Umbilical cord (tissue), 2 donors: ENCODE data around the gene TLX1. TPM values are rescaled to one million over a fixed set of nuclear protein-coding genes. Genes with fewer than 3 reads are reported as not detected.

ENCODE experiments used
- DNase-seq: peaks from one replicate; pipeline ENCODE4 v3.0.0-alpha.2; 2015; ENCODE audit warnings: low spot score
- total RNA-seq: library from RNA; depleted of rRNA; stranded (reverse); fragments of >200 nt; gene quantifications from one replicate; pipeline ENCODE4 v1.2.3, GENCODE V29; 2014; ENCODE audit warnings: low replicate concordance; ENCODE audit not compliant: insufficient read depth

Gene TLX1
- total RNA-seq, 1 donor from 2014 or later: 3.4 TPM

DNA sequence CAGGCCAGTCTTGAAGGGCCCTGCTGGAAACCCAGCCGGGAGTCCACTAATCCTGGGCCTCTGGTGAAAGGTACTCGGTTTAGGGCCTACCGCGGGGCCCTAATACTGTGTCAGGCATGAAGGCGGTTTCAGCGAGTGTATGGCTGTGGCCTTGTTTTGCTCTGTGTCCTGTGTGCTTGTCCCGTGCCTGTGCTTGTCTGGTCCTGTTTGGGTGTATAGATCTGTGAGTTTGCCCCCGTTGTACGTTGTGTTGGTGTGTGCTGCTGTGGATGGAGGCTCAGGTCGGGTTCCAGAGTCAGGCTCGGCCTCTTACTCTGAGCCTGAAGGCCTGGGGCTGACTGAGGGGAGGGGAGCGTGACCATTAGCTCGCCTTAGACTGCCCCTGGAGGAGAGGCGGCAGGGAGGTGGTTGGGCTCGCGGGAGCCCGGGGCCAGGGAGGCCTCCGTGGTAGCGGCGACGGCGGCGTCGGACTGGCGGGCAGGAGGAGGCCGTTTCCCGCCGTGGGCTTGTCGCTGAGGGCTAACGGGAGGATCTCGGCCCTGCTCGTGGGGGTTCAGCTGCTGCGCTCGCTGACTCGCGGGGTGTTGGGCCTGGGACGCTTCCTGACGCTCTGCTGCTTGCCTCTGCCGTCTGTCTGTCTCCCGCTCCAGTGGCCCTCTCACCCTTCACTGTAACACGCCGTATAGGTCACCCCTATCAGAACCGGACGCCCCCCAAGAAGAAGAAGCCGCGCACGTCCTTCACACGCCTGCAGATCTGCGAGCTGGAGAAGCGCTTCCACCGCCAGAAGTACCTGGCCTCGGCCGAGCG lies 2.6 kb downstream of the TLX1 start:
- no peak for DNase-seq

DNA sequence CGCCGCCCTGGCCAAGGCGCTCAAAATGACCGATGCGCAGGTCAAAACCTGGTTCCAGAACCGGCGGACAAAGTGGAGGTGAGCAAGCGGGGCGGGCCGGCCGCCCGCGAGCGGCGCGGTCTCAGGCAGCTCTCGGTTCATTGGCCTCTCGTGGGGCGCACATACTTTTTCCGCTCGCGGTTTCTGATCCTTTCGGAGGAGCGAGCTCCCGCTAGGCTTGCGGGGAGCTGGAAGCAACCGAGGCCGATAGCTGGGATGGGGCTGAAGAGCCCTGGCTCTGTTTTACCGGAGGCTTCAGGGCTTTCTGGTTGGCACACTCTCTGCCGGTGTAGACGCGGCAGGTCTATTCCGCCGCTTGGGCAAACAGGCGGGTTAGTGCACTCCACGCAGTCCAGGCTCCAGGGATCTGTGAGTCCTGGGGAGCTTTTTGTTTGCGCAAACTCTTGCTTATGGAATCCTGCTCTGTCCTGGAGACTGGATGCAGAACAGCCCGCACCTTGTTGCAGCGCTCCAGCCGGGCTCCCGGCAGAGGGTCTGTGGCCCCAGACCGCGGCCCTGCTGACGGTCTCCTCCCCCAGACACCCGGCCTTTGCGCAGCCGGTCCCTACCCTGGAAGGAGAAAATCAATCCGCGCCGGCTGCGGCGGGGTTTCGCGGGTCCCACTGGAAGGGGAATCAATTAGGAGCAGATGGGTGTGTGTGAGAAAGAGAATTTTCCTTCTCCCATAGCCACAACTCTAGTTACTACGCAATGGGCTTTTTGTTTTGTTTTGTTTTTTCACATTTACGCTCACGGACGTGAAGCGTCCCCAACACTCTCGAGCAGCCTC lies 3.4 kb downstream of the TLX1 start:
- DNase-seq: no peak

DNA sequence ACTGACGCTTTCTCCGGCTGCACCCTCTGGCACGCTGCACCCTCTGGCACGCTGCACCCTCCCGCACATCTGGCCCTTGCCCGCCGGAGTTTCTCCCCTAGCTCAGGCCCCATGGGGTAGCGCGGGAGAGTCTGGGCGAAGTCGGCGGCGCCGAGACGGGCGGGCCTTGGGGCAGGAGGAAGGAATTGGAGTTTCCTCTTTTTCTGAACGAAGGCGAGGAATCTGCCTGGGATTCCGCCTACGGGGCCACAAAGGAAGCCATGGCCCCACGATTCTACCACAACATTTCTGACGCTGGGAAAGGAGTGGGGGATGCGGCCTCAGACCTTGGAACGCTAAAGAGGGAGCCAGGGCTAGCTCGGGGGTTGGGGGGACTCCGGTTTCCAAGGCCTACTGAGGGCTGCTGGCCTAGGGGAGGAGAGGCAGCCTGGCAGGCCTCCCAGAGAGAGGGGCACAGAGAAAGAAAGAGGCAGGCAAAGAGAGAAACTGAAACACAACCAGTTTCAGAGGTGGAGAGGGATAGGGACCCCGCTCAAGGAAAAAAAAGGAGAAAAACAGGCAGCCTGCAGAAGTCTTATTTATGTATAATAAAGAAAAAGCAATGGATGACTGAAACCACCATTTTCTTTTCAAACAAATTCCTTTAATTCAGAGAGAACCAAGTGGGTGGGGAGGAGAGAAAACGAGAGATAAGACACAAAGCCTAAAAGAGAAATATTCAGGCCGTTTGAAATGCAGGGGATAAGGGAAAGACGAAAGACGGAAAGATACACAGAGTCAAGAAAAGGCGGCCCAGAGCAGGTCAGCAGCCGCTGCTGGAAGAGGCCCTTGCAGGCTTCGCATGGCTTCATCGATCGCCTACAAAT lies 4.3 kb downstream of the TLX1 start:
- no peak for DNase-seq

DNA sequence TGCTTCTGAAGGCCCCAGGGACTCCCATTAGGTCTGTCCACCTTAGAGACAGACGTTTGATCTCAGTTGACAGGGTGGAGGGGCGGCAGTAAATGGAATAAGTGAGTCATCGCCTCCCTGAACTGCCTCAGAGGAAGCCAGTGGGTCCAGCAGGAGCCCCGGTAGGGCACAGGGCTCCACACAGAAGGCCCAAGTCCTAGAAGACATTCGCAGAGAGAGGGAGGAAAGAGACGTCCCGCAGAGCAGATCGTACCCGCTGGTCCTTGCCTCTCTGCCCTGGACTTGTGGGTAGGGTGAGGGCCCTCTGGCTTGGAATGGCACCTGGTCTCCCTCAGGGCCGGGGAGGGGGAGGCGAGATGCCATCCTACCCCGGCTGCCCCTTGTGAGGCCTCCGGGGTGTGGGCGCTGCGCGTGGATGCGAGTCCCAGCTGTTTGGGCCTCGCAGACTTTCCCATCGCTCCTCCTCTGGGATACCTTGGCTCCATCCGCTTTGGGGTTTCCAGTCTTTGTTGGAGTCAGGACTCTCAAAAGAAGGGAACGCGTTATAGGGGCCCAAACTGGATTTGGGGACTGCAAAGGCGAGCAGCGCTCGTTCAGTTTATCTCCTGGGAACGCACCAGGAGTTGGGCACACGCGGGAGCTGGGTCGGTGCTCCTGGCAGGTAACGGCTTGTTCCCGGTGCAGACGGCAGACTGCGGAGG lies 5.1 kb downstream of the TLX1 start:
- DNase-seq: no peak

DNA sequence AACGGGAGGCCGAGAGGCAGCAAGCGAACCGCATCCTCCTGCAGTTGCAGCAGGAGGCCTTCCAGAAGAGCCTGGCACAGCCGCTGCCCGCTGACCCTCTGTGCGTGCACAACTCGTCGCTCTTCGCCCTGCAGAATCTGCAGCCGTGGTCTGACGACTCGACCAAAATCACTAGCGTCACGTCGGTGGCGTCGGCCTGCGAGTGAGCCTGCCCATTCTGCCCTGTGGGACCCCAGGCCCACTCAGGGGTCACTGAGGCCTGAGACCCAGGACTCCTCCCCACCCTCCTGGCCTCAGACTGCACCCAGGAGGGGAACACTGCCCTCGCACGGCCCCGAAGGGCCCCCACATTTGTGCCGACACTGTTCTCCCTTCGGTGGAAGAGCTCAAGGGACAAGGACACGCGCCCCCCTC lies 5.6 kb downstream of the TLX1 start:
- no peak for DNase-seq

DNA sequence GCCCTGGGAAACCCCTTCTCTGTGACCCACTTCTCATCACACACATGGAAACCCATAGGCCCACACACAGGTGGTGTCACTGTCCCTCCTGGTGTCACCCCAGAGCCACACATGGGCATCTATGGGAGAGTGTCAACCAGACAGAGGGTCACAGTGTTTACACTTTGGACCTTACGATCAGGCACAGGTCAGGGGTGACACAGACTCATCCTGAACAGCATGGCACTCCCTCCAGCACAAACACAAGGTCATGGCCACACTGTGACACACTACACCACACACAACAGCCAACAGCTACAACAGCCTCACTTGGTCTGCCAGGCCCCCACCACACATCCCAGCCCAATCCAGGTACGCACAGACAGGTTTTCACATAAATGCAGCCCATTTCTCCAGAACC lies 6.2 kb downstream of the TLX1 start:
- DNase-seq: no peak

DNA sequence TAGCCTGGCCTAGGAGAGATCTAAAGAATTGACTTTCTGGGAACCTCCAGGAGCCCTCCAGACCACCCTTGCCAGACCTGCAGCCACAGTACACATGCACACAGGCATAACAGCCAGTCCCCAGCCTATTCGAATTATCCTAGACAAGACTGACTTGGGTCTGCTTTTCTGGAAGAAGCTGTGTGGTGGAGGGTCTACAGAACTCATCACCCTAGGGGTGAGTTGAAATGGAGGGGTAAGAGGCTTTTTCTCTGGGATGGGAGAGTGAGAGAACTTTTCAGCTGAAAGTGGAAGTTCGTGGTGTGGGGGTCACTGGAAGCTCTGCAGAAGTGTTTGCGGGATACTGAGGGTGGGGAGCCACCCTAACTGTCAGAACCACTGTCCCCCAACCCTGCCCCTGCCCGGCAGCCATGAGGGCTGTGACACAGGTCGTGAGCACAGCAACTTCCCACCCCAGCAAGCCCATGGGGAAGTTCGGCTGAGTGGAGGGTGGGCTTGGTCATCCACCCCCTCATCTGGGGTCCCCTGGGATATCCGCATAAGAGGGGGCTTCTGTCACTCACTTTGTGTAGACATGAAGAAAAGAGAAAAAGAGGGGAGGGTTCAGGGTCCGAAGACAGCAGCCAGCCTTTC lies 7.8 kb downstream of the TLX1 start:
- DNase-seq: no peak

DNA sequence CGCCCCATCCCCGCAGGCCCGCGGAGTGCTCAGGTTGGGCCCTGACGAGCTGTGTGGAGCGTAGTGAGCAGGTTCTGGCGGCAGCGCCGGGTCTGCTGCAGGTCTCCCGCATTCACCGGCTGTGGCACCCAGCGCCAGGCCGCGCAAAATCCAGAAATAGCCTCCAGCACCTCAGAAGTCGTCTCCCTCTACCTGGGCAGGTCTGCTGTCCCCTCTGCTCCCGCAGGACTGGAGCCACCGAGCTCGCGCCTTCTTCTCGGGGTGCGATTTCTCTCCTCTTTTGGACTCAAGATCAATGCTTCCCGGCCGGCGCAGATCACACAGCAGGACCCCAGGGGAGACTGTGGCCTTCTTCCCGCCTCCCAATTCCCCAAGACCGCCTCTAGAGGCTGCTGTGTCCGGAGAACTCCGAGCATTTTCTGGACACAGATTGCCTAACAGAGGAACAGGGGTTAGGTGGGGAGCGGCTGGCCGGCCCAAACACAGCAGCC lies 8.4 kb downstream of the TLX1 start:
- DNase-seq: no peak

DNA sequence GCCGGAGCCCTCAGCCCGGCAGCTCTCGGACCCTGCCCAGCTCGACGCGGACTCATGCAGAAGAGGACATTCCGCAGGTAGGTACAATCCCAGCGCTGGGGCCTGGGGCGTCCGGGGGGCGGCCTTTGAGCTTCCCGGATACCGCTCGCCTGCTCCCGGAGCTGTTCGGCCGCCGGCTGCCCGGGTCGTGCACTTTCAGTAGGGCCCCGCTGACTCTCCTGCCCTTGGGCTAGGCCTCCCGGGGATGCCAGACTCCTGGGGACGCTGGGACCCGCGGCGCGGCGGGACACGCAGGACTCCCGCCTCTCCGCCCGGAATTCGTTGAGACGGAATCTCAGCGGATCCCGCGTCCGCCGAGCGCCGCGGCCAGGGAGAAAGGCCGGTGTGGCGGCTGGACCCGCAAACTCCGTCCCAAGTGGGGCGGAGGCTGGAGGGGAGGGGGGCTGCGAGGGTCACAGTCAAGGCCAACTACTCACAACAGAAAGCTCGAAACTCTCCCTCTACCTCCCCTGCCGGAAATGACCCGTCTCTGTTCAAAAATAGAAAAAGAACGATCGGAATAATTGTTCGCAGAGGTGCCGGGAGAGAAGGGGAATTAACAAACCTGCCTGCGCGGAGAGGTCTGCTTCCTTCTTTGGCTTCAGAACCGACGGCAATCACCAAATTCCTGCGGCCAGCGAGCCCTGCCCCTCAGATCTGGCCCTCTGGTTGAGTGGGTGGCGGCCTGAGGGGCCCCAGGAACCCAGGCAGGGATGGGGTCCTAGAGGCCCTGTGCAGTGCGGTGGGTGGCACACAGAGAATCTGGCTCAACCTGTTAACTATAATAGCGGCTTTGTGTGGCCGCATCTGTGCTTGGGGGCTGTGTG lies 9.2 kb downstream of the TLX1 start:
- no peak for DNase-seq

DNA sequence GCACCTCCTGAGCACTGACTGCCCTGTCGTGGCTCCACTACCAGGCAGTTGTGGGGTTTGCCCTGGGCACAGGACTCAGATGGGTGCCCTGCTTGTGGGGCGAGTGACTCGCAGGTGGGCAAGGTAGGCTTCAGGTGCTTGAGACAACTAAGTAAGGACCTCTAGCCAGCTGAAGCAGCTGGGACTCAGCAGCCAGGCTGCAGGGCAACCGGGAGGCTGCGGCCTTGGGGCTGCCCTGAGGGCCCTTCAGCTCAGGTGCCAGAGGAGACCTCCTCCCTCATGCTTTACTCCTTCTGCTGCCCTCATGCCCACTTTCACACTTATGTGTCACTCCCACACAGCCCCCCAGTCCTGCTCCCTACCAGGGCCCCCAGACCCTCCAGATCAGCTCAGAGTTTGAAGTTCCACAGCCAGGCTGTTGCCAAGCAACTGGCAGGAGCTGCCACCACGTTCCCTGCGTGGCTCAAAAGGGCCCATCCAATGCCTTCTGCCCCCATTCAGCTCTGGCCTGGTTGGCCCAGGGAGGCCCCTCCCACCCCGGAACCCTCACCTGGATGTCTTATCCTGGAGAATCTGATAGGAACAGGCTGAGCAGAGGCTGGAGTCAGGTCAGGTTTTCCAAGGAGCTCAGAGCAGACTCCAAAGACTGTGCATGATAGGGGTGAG lies 10.0 kb downstream of the TLX1 start:
- DNase-seq: no peak

DNA sequence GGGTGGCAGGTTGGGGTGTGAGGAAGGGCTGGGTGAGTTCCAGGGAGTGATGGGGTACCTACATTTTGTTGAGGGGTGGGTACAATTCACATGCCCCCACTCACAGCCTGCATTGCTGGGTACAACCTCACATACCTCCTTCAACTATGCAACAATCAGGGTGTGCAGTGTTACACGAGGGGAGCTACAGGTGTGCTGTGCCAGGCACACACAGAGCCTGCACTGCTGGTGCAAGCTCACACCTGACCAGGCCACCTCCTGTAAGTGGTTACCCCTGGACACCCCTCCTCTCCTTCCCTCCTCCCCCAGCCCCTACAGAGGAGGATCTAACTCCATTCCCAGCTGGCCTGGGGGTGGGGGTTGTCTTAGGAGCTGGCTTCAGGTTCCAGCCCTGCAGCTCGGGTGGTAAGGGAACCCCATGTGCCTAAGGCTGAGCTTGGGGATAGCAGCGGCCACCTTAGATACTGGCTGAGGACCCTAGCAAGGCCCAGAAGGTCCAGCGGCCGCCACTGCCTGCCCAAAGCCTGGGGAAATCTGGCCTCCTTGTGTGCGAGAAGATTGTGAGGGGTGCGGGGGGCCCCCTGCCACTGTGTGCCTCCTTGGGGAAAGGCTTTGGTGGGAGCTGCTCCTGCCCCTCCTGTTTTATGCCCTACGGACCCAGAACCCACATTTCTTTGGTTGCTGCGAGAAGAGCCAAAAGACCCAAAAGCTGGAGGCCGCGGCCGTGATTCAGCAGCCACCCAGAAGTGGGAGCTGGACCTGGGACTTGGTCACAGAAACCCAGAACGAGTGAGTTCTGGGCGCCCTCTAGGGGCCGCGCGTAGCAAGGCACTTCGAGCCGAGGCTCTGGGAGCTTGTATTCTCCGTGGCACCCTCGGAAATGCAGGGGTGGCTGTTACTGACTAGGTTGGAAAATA lies 10.8 kb downstream of the TLX1 start:
- peak; percentile 83 for DNase-seq

DNA sequence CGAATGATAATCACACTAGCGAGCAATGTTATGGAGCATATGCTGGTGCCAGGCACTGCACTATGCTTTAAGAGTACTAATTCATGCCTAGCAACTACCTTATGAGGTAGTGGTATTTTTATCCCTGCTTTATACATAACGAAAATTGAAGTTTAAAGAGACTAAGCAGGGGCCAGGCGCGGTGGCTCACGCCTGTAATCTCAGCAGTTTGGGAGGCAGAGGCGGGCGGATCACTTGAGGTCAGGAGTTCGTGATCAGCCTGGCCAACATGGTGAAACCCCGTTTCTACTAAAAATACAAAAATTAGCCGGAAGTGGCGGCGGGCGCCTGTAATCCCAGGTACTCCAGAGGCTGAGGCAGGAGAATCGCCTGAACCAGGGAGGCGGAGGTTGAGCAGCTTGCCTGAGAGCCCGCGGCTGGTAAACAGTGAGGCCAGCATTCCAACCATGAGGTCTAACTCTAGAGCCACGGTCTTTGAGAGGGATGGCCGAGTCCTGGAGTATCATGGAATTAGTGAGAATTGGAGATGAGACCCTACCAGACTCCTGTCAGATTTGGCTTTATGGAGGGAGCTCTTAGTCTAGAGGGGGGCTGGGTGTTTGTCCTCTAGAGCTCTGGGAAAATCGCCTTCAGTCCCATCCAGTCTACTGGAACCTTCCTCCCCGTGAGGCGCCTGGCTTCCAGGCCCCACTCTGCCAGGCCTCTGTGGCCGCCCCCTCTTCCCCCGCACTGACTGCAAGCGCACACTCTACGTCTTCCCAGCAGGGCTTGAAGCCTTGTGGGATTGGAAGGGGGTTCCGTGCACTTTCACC lies 11.6 kb downstream of the TLX1 start:
- DNase-seq: no peak

DNA sequence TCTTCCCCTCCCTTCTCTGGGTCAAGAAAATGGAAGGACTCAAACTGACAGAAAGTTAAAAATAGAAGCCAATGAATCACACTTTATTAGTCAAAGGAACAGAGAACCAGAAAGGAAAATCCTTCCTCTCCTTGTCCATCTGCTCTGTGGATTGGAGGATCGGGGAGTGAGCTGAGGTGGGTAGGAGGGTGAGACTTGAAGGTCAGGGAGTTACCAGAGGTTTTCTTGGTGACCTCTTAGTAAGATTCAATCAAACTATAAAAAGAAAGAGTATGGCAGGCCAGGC lies 12.2 kb downstream of the TLX1 start:
- no peak for DNase-seq

DNA sequence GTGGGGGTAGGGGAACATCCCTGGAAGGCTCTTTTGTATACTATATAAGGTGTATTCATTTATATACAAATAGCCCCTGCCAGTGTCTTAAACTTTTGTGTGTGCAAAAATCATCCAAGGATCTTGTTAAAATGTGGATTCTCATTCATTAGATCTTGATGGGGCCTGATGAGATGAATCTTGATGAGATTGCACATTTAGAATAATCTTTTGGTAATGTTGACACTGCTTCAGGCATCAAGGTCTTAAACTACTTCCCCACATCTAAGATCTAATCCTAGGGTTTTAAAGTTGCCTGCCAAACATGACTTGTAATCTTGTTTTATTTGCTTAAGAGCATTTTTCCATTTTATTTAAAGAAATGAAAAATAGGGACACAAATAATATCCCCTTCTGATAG lies 13.0 kb downstream of the TLX1 start:
- no peak for DNase-seq

DNA sequence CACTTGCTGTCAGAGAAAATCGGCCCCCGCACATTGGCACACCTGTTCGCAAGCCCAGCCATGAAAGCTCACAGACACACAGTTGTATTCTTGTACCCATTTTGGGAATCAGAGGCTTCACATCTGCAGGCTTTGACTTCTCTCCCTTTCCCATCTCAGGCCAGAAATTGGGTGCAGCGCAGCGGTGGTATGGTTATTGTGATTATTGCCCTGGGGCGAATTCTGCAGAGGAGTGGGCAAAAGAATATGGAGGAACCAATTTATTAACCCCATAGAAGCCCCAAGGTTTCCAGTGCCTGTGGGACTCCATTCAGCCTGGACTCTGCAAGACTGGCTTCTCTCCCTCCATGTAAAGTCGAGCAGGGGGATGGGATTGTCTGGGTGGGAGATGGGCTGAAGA lies 14.0 kb downstream of the TLX1 start:
- no peak for DNase-seq

DNA sequence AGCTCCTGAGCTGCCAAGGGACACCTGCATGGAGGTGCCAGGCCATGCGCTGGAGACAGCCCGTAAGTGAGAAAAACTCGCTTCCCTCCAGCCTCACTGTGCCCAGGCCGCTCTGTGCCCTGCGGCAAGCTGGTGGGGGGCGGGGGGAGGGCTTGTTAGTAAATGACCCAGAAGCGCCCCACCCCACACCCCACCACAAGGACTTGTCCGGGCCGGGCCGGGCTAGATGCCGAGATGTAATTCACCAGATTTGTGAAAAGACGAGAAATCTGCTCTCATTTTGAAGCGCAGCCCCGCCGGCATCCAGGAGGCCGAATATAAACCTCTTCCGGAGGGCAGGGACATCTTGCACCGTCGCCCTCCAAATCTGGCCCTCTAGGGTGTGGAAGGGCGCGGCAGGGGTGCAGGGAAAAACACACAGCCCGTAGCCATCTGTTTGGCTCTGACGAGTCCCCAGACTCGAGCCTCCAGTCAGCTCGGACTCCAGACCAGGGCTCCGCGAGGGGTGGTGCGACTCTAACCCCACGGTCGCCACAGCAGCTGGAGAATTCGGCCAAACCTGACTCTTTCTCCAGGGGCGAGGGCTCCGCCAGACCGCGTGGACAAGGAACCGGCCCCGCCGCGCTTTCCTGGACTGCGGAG lies 14.8 kb downstream of the TLX1 start:
- DNase-seq: no peak
